Activated T-helper 17 cell treated with anti-CD3 and anti-CD28 coated beads, Interleukin-2, amount 50 U/mL, for 72 hours (primary cell): ENCODE results near the gene XDH. TPM values are rescaled to one million over a fixed set of nuclear protein-coding genes. Genes with fewer than 3 reads are reported as not detected.

Experiments used
- ATAC-seq: fragments of 150-1000 bp; cut with Tn5 transposase; replicated peaks from 2 replicates; pipeline ENCODE4 v1.10.0; 2021; ENCODE audit warnings: mild to moderate bottlenecking, moderate library complexity
- H3K27ac Mint-ChIP-seq: one replicate; pipeline ENCODE4 v1.8.0; 2022; ENCODE audit warnings: mixed read lengths
- H3K27me3 Mint-ChIP-seq: one replicate; pipeline ENCODE4 v1.8.0; 2022; ENCODE audit warnings: mixed read lengths
- H3K36me3 Mint-ChIP-seq: one replicate; pipeline ENCODE4 v1.8.0; 2022; ENCODE audit warnings: low read depth, mild to moderate bottlenecking, mixed read lengths
- H3K4me1 Mint-ChIP-seq: one replicate; pipeline ENCODE4 v1.8.0; 2022; ENCODE audit warnings: mixed read lengths
- H3K4me3 Mint-ChIP-seq: one replicate; pipeline ENCODE4 v1.8.0; 2022; ENCODE audit warnings: mild to moderate bottlenecking, mixed read lengths
- H3K9me3 Mint-ChIP-seq: one replicate; pipeline ENCODE4 v1.8.0; 2022; ENCODE audit warnings: mixed read lengths
- total RNA-seq, 2 donors: library from RNA; stranded (reverse); gene quantifications; one replicate each; pipeline ENCODE4 v1.2.3, GENCODE V29; 2022

Gene XDH
- total RNA-seq, 2 donors from 2014 or later: 1.4 TPM; not detected in 1

GRCh38 chr2:31337860-31338259 is 76.7 kb downstream of the XDH start:
- no peak overlapping the region for H3K4me3 Mint-ChIP-seq
- no peak for ATAC-seq
- no peaks in the 10 kb centered on the region for H3K36me3 Mint-ChIP-seq
- H3K9me3 Mint-ChIP-seq: no peaks in the 10 kb centered on the region
- H3K27ac Mint-ChIP-seq: no peak overlapping the region
- peaks cover 9% of the 10 kb centered on the region for H3K27me3 Mint-ChIP-seq
- H3K4me1 Mint-ChIP-seq: no peaks in the 10 kb centered on the region

- H3K36me3 Mint-ChIP-seq: no peaks in the 10 kb centered on the region
- H3K4me1 Mint-ChIP-seq: no peaks in the 10 kb centered on the region
- no peak for ATAC-seq
- no peaks in the 10 kb centered on the region for H3K9me3 Mint-ChIP-seq
- no peak overlapping the region for H3K27ac Mint-ChIP-seq
- H3K27me3 Mint-ChIP-seq: peaks cover 9% of the 10 kb centered on the region
- no peak overlapping the region for H3K4me3 Mint-ChIP-seq
Measured at GRCh38 chr2:31337197-31337596, 77.3 kb downstream of the XDH start.

- H3K4me1 Mint-ChIP-seq: no peaks in the 10 kb centered on the region
- H3K9me3 Mint-ChIP-seq: no peaks in the 10 kb centered on the region
- no peak overlapping the region for H3K27ac Mint-ChIP-seq
- peaks cover 8% of the 10 kb centered on the region for H3K27me3 Mint-ChIP-seq
- H3K4me3 Mint-ChIP-seq: no peak overlapping the region
- no peak for ATAC-seq
- H3K36me3 Mint-ChIP-seq: no peaks in the 10 kb centered on the region
Measured at GRCh38 chr2:31335921-31336585, 78.5 kb downstream of the XDH start.

- Mint-ChIP-seq H3K4me1 (no peaks in the 10 kb centered on the region), H3K9me3 (no peaks in the 10 kb centered on the region), H3K27me3 (peaks cover 4% of the 10 kb centered on the region), H3K4me3 (no peak overlapping the region), H3K36me3 (no peaks in the 10 kb centered on the region), H3K27ac (no peak overlapping the region)
- no peak for ATAC-seq
Measured at GRCh38 chr2:31334311-31335026, 80.1 kb downstream of the XDH start.

GRCh38 chr2:31333527-31334183 is 80.9 kb downstream of the XDH start:
- no peak overlapping the region for H3K4me3 Mint-ChIP-seq
- no peak overlapping the region for H3K27ac Mint-ChIP-seq
- no peaks in the 10 kb centered on the region for H3K4me1 Mint-ChIP-seq
- H3K9me3 Mint-ChIP-seq: no peaks in the 10 kb centered on the region
- no peaks in the 10 kb centered on the region for H3K36me3 Mint-ChIP-seq
- H3K27me3 Mint-ChIP-seq: peaks cover 4% of the 10 kb centered on the region
- peak; percentile 83 for ATAC-seq

GRCh38 chr2:31333046-31333445 is 81.5 kb downstream of the XDH start:
- Mint-ChIP-seq H3K36me3 (no peaks in the 10 kb centered on the region), H3K27me3 (peaks cover 4% of the 10 kb centered on the region), H3K4me1 (no peaks in the 10 kb centered on the region), H3K4me3 (no peak overlapping the region), H3K27ac (no peak overlapping the region), H3K9me3 (no peaks in the 10 kb centered on the region)
- no peak for ATAC-seq

GRCh38 chr2:31332521-31332920 is 82.0 kb downstream of the XDH start:
- Mint-ChIP-seq H3K36me3 (no peaks in the 10 kb centered on the region), H3K9me3 (no peaks in the 10 kb centered on the region), H3K27ac (no peak overlapping the region), H3K4me3 (no peak overlapping the region), H3K27me3 (peaks cover 4% of the 10 kb centered on the region), H3K4me1 (no peaks in the 10 kb centered on the region)
- no peak for ATAC-seq

- Mint-ChIP-seq H3K27me3 (no peaks in the 10 kb centered on the region), H3K4me3 (no peak overlapping the region), H3K9me3 (no peaks in the 10 kb centered on the region), H3K4me1 (no peaks in the 10 kb centered on the region), H3K36me3 (no peaks in the 10 kb centered on the region), H3K27ac (peak overlapping the region; percentile 67)
- ATAC-seq: no peak
Measured at GRCh38 chr2:31331156-31331555, 83.4 kb downstream of the XDH start.

- Mint-ChIP-seq H3K4me3 (no peak overlapping the region), H3K27me3 (no peaks in the 10 kb centered on the region), H3K27ac (no peak overlapping the region), H3K36me3 (no peaks in the 10 kb centered on the region), H3K4me1 (peaks cover 10% of the 10 kb centered on the region), H3K9me3 (no peaks in the 10 kb centered on the region)
- no peak for ATAC-seq
Measured at GRCh38 chr2:31329081-31329625, 85.4 kb downstream of the XDH start.

- no peak overlapping the region for H3K4me3 Mint-ChIP-seq
- H3K9me3 Mint-ChIP-seq: no peaks in the 10 kb centered on the region
- H3K4me1 Mint-ChIP-seq: peaks cover 21% of the 10 kb centered on the region
- no peak for ATAC-seq
- H3K36me3 Mint-ChIP-seq: no peaks in the 10 kb centered on the region
- no peak overlapping the region for H3K27ac Mint-ChIP-seq
- no peaks in the 10 kb centered on the region for H3K27me3 Mint-ChIP-seq
Measured at GRCh38 chr2:31328026-31328425, 86.5 kb downstream of the XDH start.

GRCh38 chr2:31327505-31327904 is 87.0 kb downstream of the XDH start:
- Mint-ChIP-seq H3K27me3 (no peaks in the 10 kb centered on the region), H3K36me3 (no peaks in the 10 kb centered on the region), H3K4me3 (no peak overlapping the region), H3K9me3 (no peaks in the 10 kb centered on the region), H3K4me1 (peaks cover 27% of the 10 kb centered on the region), H3K27ac (no peak overlapping the region)
- ATAC-seq: no peak

- Mint-ChIP-seq H3K9me3 (no peaks in the 10 kb centered on the region), H3K27me3 (no peaks in the 10 kb centered on the region), H3K4me1 (peaks cover 44% of the 10 kb centered on the region), H3K27ac (peak overlapping the region; percentile 92), H3K36me3 (no peaks in the 10 kb centered on the region), H3K4me3 (peak overlapping the region; percentile 69)
- ATAC-seq: peak; percentile 82
Measured at GRCh38 chr2:31324016-31324633, 90.4 kb downstream of the XDH start.

- peak overlapping the region; percentile 69 for H3K4me3 Mint-ChIP-seq
- H3K27me3 Mint-ChIP-seq: no peaks in the 10 kb centered on the region
- no peaks in the 10 kb centered on the region for H3K36me3 Mint-ChIP-seq
- peaks cover 55% of the 10 kb centered on the region for H3K4me1 Mint-ChIP-seq
- ATAC-seq: no peak
- H3K9me3 Mint-ChIP-seq: no peaks in the 10 kb centered on the region
- peak overlapping the region; percentile 92 for H3K27ac Mint-ChIP-seq
Measured at GRCh38 chr2:31322371-31322770, 92.2 kb downstream of the XDH start.

GRCh38 chr2:31319406-31320175 is 95.0 kb downstream of the XDH start:
- Mint-ChIP-seq H3K4me3 (peak overlapping the region; percentile 60), H3K27ac (peak overlapping the region; percentile 75), H3K4me1 (peaks cover 57% of the 10 kb centered on the region), H3K9me3 (no peaks in the 10 kb centered on the region), H3K27me3 (no peaks in the 10 kb centered on the region), H3K36me3 (no peaks in the 10 kb centered on the region)
- peak; percentile 78 for ATAC-seq
